Stimulated activated CD4-positive, alpha-beta T cell treated with anti-CD3 and anti-CD28 coated beads, Interleukin-15, amount 100 ng/mL, for 48 hours (primary cell): Measurements from ENCODE around the gene KRT9.
"Not testable (repeated sequence)": the region's sequence is repeated elsewhere in the genome, so short reads cannot be mapped to it uniquely, and the experiment has no call there.

Experiments
- DNase-seq, 2 donors: peaks; one replicate each; pipeline ENCODE4 v3.0.0-alpha.2; 2020; ENCODE audit warnings: low read depth in 2 of 2

Gene KRT9

DNA sequence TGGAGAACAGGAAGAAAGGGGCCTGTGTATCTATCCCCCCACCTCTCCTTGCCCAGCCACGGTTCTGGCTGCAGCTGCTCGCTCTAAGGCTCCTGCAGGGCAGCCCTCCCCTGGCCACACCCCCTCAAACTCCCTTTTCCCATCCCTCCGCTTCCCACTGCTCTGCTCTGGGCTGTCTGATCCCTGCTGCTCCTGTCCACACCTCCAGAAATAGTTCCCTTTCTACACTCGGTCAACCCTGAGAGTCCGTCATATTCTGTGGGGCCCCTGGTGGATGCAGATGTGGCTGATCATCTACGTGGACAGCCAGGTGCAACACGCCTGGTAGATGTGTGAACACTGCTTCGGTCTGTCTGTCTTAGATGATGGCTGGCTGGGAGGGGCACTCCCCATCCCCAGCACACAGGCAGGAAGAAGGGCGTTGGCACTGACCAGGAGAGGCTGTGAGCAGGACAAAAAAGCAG lies 24.4 kb downstream of the KRT9 start:
- DNase-seq, result no peak

DNA sequence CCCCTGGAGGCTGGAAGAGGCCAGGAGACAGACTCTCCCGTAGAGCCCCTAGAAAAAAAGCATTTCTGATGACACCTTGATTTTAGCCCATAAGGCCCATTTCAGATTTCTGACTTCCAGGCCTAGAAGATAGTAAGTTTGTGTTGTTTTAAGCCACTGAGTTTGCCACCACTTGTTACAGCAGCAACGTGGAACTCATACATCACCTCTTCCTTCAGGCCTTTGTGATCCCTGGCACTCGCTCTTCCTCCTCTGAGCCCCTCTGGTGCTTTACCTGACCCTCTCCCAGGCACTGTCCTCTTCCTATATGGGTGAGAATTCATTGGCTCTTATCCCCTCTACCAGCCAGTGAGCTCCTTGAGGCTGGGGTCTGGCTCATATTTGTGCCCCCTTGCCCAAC lies 25.0 kb downstream of the KRT9 start:
- DNase-seq, result no peak

DNA sequence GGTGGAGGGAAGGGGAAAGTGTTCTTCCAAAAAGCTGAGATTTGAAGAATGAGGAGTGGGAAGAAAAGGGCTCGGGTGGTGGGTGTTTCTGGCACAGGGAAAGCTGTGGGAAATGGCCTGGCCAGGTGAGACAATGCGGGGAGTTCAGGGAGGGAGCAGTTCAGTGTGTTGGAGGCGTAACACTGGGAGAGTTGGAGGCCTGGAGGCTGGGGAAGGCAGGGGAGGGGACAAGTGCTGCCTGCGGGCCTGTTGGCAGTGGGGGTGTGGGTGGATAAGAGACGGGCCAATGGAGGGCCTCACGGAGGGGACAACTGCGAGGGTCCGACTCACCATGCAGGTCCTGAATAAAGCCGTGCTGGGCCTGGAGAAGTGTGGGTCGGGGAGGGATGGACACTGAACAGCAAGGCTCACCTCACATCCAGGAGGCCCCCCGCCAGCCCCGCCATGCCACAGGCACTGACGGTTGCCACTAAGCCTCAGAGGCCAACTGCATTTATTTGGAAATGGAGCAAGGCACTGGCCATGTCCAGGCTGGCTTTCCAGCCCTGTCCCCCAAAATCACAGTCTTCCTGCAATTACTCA lies 25.9 kb downstream of the KRT9 start:
- DNase-seq, result no peak

DNA sequence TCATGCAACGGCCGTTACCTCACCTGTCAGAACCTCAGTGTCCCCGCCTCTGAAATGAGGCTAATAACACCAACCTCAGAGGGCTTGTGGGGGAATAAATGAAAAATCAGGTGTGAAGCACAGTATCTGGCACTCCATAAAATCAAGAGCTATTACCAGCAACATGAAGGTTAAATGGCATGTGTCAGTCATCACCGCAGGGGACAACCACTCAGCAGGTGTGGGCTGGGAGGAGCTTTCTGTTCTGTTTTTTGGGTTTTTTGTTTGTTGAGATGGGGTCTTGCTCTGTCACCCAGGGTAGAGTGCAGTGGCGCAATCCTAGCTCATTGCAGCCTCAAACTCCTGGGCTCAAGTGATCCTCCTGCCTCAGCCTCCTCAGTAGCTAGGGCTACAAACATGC lies 26.9 kb downstream of the KRT9 start:
- DNase-seq, result no peak

DNA sequence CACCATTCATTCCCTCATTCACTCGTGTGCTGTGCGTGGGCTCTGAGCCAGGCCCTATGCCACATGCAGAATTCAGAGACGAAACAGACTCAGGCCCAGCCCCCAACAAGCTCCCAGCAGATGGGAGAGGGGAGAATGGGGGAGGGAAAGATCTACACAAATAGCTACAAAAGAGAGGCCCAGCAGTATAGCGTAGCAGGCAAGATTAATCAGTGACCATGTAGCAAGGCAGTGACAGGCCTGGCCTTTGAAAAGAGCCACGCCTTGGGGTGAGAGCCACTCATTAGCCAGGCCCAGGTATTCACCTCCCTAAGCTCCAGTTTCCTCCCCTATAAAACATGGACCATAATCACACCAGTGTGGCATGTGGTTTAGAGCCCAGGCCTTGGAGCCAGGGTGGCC lies 27.4 kb downstream of the KRT9 start:
- DNase-seq, result no peak

DNA sequence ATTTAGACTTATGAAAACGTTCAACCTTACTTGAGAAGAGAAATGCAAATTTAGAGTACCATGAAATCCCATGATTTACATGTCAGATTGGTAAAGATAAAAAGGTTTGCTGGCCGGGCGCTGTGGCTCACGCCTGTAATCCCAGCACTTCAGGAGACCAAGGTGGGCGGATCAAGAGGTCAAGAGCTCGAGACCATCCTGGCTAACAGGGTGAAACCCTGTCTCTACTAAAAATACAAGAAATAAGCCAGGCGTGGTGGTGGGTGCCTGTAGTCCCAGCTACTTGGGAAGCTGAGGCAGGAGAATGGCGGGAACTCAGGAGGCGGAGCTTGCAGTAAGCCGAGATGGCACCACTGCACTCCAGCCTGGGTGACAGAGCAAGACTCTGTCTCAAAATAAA lies 29.1 kb downstream of the KRT9 start:
- DNase-seq, result not testable (repeated sequence)

DNA sequence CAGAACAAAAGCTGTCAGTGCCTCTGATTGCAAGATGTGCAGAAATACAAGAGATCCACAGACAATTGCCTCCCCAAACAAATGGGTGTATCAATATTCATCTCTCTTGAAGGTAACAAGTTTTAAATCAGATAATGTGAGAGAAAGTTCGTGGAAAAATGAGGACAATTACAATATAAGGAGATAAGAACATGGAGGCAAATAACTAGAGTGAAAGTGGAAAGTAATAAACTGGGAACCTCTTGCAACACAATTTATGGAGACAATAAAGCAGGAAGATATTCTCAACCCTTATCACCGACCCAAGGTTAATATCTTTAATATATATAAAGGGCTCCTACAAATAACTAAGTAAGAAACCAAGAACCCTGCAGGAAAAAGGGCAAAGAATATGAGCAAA lies 29.5 kb downstream of the KRT9 start:
- no peak for DNase-seq

DNA sequence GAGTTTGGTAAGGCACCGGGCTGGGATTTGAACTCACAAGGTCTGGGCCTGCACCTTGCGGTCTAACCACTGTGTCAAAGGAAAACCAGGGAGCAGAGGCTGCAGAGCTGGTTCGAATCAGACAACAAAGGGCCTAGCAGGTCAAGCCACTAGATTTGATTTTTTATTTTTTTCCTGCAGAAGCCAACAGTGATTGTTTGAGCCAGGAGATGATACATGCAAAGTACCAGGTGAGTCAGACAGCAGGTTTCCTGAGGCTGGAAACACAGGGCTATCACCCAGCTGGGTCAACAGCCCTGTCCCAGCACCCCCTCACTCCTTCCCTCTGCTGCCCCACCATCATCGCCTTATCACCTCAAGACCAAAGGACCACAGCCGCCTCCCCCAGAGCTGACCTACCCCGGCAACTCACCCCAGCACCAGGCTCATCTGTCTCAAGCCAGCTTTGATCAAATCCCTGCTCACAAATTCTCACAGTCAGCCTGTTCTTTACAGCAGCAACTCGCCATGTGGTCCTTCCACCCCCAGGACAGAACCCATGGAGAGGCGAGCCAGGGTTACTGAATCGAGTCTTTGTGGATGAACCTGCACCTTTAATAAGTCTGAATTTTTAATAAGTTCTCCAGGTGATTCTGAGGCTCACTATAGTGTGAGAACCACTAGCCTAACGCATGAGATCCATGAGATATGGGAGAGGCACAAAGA lies 30.8 kb downstream of the KRT9 start:
- no peak for DNase-seq

DNA sequence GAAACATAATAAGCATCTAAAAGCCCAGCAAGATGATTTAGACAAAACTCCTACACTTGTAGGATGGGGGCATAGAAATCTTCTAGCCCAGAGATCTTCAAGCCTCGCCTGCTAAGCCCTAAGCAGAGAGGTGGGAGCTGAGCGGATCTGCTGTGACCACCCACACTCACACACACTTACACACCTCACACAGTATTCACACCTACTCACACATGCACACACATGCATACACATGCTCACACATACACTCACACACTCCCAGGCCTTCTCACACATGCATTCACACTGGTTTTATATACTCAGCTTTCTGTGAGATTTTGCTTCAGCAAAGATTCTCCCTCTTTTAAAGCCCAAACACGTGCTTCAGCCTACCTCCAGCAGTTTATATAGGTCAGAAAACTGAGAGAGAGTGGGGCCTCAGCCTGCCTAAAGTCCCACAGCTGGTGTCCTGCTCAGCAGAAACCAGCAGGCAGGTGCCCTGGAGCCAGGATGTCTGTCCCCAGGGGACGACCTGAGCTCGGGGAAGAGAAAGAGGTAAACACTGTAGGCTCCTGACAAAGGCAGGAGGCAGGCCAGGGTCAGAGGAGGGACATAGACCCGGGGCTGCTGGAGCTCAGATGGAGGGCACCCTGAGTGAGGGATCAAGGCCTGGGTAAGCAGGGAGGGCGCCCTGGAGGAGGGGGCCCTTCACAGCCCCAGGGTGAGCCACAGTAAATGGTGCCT lies 31.7 kb downstream of the KRT9 start:
- no peak for DNase-seq

DNA sequence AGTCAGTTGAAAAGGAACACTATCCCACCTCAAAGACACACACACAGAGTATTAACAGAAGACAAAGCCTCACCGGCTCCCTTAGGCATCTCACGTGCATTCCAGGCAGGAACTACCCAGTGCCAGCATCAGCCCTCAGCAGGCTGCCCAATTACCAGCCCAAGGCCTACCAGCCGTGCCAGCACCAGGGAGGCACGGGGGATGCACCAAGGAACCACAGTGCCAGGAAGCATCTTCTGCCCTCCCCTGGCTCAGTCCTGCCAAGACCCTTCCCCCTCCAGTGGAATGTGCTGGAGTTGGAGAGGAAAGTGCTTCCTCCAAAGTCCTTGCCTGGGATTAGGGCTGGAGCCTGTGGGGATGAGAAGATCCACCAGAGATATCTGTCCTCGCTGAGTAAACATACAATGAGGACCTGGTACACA lies 32.8 kb downstream of the KRT9 start:
- no peak for DNase-seq

DNA sequence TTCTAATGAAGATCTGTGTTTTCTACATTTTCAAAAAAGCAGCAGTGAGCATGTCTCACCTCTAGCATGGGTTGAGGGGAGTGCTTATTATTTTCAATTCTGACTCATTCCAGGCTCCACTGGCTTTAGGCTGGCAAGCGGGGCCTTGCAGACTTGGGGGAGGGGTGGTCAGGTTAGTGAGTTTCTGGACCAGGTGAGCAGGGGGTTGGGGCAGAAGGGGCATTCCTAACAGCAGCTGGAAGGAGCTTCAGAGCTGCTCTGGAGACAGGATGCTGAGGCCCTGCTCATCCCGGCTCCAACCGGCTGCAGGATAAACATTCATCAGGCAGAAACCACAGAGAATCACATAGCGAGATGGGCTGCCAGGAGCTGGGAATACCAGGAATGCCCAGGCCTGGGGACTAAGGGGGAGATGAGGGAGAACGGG lies 33.3 kb downstream of the KRT9 start:
- DNase-seq, result no peak

DNA sequence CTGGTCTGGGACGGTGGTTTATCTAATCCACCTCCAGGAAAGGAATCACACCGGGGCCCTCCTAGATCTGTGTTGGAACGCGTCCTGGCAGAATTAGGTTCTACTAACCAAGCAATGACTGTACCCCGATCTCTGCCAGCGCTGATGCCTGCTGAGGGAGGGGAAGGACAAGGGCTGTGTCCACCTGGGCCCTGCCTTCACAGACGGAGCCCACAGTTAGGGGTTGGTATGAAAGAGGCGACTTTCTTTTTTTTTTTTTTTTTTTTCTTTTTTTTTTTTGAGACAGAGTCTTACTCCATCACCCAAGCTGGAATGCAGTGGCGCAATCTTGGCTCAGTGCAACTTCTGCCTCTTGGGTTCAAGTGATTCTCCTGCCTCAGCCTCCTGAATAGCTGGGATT lies 33.9 kb downstream of the KRT9 start:
- no peak for DNase-seq

DNA sequence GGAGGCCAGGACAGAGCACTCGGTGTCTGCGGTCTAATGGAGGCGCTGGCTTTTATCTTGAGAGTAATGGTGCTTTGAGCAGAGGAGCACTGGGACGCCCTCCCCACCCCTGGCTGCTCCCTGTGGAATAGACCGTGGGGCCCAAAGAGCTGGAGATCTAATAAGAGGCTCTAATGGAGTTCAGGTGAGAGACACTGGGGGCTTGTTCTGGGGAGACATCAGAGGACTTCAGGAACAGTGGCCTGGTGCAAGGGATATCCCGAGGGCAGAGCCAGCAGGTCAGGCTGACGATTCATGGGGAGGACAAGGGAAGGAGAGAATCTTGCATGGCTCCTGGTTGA lies 34.3 kb downstream of the KRT9 start:
- DNase-seq, result no peak

DNA sequence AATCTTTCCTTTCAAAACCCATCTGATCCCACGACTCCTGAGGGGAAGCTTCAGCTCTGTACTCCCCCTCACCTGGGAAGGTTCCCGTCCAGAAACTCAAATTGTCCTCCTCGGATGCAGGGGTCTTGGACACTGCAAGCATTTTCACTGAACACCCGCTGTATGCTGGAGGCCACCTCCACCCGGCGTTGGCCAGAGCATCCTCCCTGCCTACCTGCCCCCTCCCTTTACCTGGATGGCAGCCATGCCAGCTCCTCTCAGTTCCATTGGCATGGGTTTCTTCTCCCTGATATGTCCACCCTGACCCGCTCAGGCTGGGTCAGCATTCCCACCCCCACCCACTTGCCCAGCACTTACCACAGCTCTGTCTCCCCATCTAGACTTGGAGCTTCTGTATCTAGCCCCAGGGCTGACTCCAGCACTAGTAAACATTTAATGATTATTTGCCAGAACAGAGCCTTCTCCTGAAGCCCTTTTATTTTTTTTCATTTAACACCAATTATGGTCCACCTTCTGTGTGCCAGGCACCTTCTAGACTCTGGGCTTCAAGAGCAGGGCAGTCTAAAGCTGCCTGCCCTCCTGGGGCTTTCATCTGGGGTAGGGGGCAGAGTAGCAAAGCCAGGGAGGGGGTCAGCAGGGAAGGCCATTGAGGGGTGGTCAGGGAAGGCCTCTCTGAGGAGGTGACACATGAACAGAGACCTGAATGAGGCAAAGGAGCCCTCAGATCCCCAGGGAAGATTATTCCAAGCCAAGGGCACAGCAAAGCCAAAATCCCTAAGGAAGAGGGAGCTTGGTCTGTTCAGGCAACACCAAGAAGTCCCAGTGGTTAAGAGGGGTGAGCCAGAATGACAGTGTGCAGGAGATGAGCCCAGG lies 34.9 kb downstream of the KRT9 start:
- DNase-seq, result no peak

DNA sequence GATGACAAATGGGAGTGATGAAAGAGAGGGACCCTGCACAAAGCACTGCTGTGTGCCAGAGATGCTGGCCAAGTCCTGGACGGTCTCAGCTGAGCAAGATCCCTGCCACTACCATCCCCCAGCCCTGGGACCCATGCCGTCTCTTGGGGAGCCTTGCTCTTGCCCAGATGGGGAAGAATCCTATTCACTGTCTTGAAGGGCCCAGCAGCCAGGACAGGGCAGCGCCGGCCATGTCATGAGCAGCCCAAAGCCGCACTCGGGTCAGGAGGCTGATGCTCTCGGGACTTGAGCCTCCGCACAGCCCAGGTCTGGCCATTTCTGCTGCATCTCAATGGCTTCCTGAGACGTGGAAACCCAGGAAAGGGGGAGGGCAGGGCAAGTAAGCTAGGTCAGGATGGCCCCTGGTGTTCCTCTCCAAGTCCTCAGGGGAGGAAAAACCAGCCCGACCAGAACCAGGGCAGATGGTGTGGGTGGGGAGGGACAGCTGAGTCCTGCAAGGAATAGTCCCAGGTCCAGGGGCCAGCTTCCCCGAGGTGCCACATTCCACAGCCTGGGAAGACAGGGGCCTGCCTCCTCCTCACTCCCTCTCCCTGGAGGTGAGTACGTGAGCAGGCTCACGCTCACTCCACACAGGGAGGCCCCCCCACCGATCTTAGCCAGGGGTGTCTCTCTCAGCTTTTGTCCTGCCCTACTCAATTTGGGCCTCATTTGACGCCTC lies 35.9 kb downstream of the KRT9 start:
- no peak for DNase-seq

DNA sequence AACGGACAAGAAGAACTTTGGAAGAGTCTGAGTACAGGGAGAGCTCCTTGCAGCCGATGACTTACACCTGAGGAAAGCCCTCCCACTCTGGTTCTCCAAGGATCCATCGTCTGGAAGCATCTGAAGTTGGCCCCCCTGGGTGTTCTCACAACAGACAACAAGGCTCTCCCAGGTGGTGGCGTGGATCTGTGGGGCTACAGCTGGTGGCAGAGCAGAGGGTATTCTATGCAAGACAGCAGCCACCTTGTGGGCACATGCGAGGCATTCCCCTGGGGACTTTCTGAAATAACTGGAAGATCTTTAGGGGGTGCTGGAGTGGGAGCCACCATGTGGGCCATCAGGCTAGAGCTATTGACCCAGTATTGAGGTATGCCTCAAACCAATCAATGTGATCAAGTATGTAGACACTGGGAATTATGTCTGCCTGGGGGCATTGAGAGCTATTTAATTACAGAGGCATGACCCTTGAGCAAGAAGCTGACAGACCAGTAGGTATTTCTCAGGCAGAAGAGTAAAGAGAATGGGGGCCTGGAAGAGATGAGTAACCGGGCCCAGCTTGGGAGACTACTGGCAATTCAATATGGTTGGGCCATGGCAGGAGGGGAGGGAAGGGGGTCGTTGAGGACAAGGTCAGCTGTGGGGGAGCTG lies 36.8 kb downstream of the KRT9 start:
- no peak for DNase-seq

DNA sequence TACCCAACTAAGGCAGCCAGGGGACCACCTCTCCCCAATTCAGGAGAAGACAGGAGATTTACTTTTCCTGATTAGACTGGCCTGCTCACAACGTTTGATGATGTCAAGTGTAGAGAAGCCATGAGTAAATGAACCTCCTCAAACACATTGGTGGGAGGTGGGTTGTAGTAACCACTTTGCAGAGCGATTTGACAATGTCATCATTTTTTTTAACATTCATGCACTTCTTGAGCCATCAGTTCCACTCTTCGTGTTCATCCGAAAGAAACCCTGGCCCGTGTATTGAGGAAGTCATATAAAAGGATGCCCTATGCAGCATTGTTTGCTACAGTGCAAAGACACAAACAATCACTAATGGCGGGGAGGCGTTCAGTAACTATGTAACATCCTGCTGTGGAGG lies 38.2 kb downstream of the KRT9 start:
- DNase-seq, result no peak

DNA sequence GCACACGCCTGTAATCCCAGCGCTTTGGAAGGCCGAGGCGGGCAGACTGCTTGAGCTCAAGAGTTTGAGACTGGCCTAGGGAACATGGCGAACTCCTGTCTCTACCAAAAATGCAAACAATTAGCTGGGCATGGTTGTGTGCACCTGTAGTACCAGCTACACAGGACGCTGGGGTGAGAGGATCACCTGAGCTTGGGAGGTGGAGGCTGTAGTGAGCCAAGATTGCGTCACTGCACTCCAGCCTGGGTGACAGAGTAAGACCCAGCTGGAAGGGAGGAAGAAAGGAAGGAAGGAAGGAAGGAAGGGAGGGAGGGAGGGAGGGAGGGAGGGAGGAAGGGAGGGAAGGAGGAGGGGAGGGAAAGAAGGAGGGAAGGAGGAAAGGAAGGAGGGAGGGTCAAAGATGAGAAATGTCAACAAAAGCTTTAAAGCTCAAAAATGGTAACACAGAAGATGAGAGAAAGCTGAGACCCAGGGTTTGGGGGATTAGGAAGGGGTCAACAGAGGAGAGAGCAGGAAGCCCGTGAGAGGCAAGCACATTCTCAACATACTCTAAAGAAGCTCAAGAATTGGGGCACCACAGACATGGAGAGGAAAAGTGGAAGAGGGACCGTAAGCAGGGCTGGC lies 38.8 kb downstream of the KRT9 start:
- no peak for DNase-seq

DNA sequence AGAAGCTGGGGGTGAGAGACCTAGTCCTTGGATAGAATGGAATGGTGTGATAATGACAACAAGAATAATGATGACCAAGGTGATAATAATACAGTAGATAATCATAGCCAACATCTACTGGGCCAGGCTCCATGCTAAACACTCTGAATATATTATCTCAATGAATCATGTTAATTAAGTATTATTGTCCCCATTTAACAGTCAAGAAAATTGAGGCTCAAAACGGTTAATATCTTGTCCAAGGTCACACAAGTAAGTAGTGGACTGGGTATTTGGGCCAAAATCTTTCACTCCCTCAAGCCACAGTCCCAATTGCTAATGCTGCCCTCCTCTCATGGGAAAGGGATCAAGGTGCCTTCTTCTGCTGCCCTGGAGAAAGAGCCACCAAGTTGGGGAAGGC lies 39.9 kb downstream of the KRT9 start:
- no peak for DNase-seq
